ENCODE results near the gene ACHE. TPM values are rescaled to one million over a fixed set of nuclear protein-coding genes. Genes with fewer than 3 reads are reported as not detected.
"Not testable (repeated sequence)": the region's sequence is repeated elsewhere in the genome, so short reads cannot be mapped to it uniquely, and the experiment has no call there.

ACHE gene
- total RNA-seq, 1 experiment from 2014 or later = 0.15 TPM

GRCh38 chr7:100863406-100863950 lies 32.2 kb downstream of the ACHE start:
- DNase-seq (ENCODE audit: low spot score) = peak; percentile 81

- DNase-seq (ENCODE audit: low spot score) = no peak
Observed at GRCh38 chr7:100861616-100861985, 34.1 kb downstream of the ACHE start.

GRCh38 chr7:100860702-100861615 lies 34.7 kb downstream of the ACHE start:
- no peak for DNase-seq (ENCODE audit: low spot score)

- DNase-seq (ENCODE audit: low spot score) = no peak
Observed at GRCh38 chr7:100859856-100860255, 35.8 kb downstream of the ACHE start.

- no peak for DNase-seq (ENCODE audit: low spot score)
Observed at GRCh38 chr7:100856871-100857282, 38.8 kb downstream of the ACHE start.

GRCh38 chr7:100855515-100855914 lies 40.2 kb downstream of the ACHE start:
- no peak for DNase-seq (ENCODE audit: low spot score)

GRCh38 chr7:100854899-100855298 lies 40.8 kb downstream of the ACHE start:
- not testable (repeated sequence) for DNase-seq (ENCODE audit: low spot score)

- DNase-seq (ENCODE audit: low spot score) = no peak
Observed at GRCh38 chr7:100854146-100854895, 41.4 kb downstream of the ACHE start.

- peak; percentile 83 for DNase-seq (ENCODE audit: low spot score)
Observed at GRCh38 chr7:100852048-100852872, 43.4 kb downstream of the ACHE start, which contains the start of gene SLC12A9. Gene SLC12A9, plus strand, starts transcription at chr7:100852713. Its CDS starts 1,485 bp downstream, at chr7:100854198.

- no peak for DNase-seq (ENCODE audit: low spot score)
Observed at GRCh38 chr7:100847360-100847759, 48.3 kb downstream of the ACHE start.

GRCh38 chr7:100840470-100841100 lies 55.1 kb downstream of the ACHE start:
- no peak for DNase-seq (ENCODE audit: low spot score)

Other genes starting within 250 kb of the ACHE start
- not detected in 2 replicates for gene ACTL6B, start 239.4 kb downstream of the ACHE start, total RNA-seq (2014; rRNA removed; shearing (Covaris generic))
- gene GNB2, start 222.1 kb downstream of the ACHE start, total RNA-seq (2014; rRNA removed; shearing (Covaris generic)) = 65.0 and 67.1 TPM in 2 replicates
- 2.6 and 4.1 TPM in 2 replicates for gene GIGYF1, start 201.6 kb downstream of the ACHE start, total RNA-seq (2014; rRNA removed; shearing (Covaris generic))
- gene POP7, start 189.8 kb downstream of the ACHE start, total RNA-seq (2014; rRNA removed; shearing (Covaris generic)) = 61.6 and 80.1 TPM in 2 replicates
- gene EPO, start 175.4 kb downstream of the ACHE start, total RNA-seq (2014; rRNA removed; shearing (Covaris generic)) = not detected in 2 replicates
- not detected in 2 replicates for gene ZAN, start 162.3 kb downstream of the ACHE start, total RNA-seq (2014; rRNA removed; shearing (Covaris generic))
- gene EPHB4, start 68.4 kb downstream of the ACHE start, total RNA-seq (2014; rRNA removed; shearing (Covaris generic)) = 29.9 and 37.1 TPM in 2 replicates
- 4.9 and 5.6 TPM in 2 replicates for gene SLC12A9, start 43.2 kb downstream of the ACHE start, total RNA-seq (2014; rRNA removed; shearing (Covaris generic))
- 78.5 and 95.5 TPM in 2 replicates for gene TRIP6, start 28.5 kb downstream of the ACHE start, total RNA-seq (2014; rRNA removed; shearing (Covaris generic))
- gene SRRT, start 20.8 kb downstream of the ACHE start, total RNA-seq (2014; rRNA removed; shearing (Covaris generic)) = 44.3 and 46.8 TPM in 2 replicates
- 6.3 and 6.7 TPM in 2 replicates for gene UFSP1, start 6.2 kb downstream of the ACHE start, total RNA-seq (2014; rRNA removed; shearing (Covaris generic))
- gene MUC3A, start 53.6 kb upstream of the ACHE start, total RNA-seq (2014; rRNA removed; shearing (Covaris generic)) = not detected in 2 replicates
- 0.54 and 1.0 TPM in 2 replicates for gene MUC12, start 73.7 kb upstream of the ACHE start, total RNA-seq (2014; rRNA removed; shearing (Covaris generic))
- gene MUC17, start 124.2 kb upstream of the ACHE start, total RNA-seq (2014; rRNA removed; shearing (Covaris generic)) = not detected in 2 replicates
- 3.4 and 4.6 TPM in 2 replicates for gene TRIM56, start 189.6 kb upstream of the ACHE start, total RNA-seq (2014; rRNA removed; shearing (Covaris generic))
- gene SERPINE1, start 231.2 kb upstream of the ACHE start, total RNA-seq (2014; rRNA removed; shearing (Covaris generic)) = 11.1 and 12.7 TPM in 2 replicates

Measured in H4 (cell line).